ENCODE results near the gene NEUROD1.

DNA sequence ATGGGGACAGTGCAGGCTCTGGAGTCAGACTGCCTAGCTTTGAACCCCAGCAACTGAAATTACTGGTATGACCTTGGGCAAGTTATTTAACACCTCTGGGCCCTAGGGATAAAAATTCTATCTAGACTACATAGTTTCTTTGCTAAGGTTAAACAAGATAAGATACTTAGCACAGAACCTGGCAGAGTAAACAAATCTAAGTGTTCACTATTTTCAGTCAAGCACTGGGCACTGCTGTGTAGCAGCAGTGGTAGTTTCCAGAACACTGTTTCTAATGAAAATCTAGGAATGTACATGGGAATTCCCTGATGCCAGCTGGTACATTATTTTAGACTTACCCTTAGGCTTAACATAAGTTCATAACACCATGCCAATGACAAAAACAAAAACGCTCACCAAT lies 40.6 kb downstream of the NEUROD1 start:
- TF ChIP-seq YY1 (IDR thresholded peaks at IDR 0.05; ENCODE audit: insufficient read depth, insufficient read length) (no peak), ZNF274 (IDR thresholded peaks at IDR 0.05; ENCODE audit: low read depth, low read length) (no peak)
